Tibial nerve (tissue), 4 donors: Measurements from ENCODE around the gene FAM107B. TPM values are rescaled to one million over a fixed set of nuclear protein-coding genes. Genes with fewer than 3 reads are reported as not detected.

ENCODE experiments used
- DNase-seq, 2 donors: peaks; one replicate each; pipeline ENCODE4 v3.0.0-alpha.2; 2019; ENCODE audit warnings: low spot score in 2 of 2
- H3K27ac ChIP-seq, 4 donors: fragments of 200-600 bp; sonication (generic) in 3 of 4; one replicate each; pipeline ENCODE4 v1.5.1; 2017 to 2019; ENCODE audit warnings: mild to moderate bottlenecking in 1 of 4
- H3K27me3 ChIP-seq, 2 donors: fragments of 200-600 bp; sonication (generic) in 1 of 2; one replicate each; pipeline versions ENCODE4 v1.5.1 to v1.6.0; 2017 to 2019
- H3K36me3 ChIP-seq, 3 donors: fragments of 200-600 bp; sonication (generic); one replicate each; pipeline ENCODE4 v1.5.1; 2018 to 2019
- H3K4me1 ChIP-seq, 4 donors: fragments of 200-600 bp; sonication (generic) in 3 of 4; one replicate each; pipeline ENCODE4 v1.5.1; 2017 to 2019
- H3K4me3 ChIP-seq, 4 donors: fragments of 200-600 bp; sonication (generic) in 3 of 4; one replicate each; pipeline ENCODE4 v1.5.1; 2017 to 2019; ENCODE audit warnings: mild to moderate bottlenecking in 1 of 4, moderate library complexity in 1 of 4
- H3K9me3 ChIP-seq, 4 donors: fragments of 200-600 bp; sonication (generic) in 3 of 4; one replicate each; pipeline ENCODE4 v1.5.1; 2017 to 2019
- EP300 ChIP-seq, 2 donors: sonication (generic); formaldehyde crosslinking; IDR thresholded peaks; one replicate each; pipeline ENCODE4 v1.6.1; 2017; ENCODE audit warnings: antibody characterized with exemption in 2 of 2, mild to moderate bottlenecking in 1 of 2
- POLR2A ChIP-seq, 2 donors: fragments of 450-650 bp; IDR thresholded peaks; one replicate each; pipeline ENCODE4 v1.6.1; 2017; ENCODE audit warnings: antibody characterized with exemption in 2 of 2, mild to moderate bottlenecking in 2 of 2, moderate library complexity in 2 of 2
- WGBS, 2 donors: methylation state at CpG; one replicate each; pipeline ENCODE4 v1.1.5; 2018; 5-methylcytosine and 5-hydroxymethylcytosine counted together
- total RNA-seq, 4 donors: library from RNA; depleted of rRNA; stranded (reverse); fragments of >200 nt; gene quantifications; one replicate each; pipeline ENCODE4 v1.1.0, GENCODE V29; 2016
- TF ChIP-seq, protein P1 (sequence below), 5 experiments: fragments of 200-600 bp in 3 of 5; fragments of 450-650 bp in 2 of 5; sonication (generic) in 3 of 5; IDR thresholded peaks; one replicate each; pipeline ENCODE4 v1.5.1; 2016 to 2019; ENCODE audit warnings: antibody characterized with exemption in 5 of 5, mild to moderate bottlenecking in 3 of 5, moderate library complexity in 2 of 5

The FAM107B gene
- total RNA-seq, 4 donors from 2014 or later: 9.8 to 26.7 (median 16.9) TPM

DNA sequence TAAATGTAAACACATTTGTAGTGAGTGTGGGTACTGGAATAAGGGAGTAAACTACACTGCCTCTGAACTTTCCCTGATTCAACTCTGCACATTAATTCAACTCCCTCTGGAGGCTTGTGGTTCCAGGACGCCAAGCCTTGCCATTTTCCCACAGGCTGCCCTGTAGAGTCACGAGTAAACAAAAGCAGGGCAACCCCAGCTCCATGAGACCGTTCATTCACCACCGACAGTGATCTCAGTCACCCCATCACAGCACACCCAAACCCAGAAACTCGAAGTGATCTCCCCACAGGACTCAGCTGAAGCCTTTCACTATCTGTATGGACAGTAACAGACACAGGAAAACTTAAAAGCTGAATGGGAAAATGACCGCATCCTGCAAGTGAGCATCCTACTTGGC, 225.2 kb downstream of the FAM107B start:
- no peak for DNase-seq
- TF ChIP-seq EP300 (IDR thresholded peaks at IDR 0.05): peak in 1 of 2 donors; percentile 7
- TF ChIP-seq, protein P1, sequence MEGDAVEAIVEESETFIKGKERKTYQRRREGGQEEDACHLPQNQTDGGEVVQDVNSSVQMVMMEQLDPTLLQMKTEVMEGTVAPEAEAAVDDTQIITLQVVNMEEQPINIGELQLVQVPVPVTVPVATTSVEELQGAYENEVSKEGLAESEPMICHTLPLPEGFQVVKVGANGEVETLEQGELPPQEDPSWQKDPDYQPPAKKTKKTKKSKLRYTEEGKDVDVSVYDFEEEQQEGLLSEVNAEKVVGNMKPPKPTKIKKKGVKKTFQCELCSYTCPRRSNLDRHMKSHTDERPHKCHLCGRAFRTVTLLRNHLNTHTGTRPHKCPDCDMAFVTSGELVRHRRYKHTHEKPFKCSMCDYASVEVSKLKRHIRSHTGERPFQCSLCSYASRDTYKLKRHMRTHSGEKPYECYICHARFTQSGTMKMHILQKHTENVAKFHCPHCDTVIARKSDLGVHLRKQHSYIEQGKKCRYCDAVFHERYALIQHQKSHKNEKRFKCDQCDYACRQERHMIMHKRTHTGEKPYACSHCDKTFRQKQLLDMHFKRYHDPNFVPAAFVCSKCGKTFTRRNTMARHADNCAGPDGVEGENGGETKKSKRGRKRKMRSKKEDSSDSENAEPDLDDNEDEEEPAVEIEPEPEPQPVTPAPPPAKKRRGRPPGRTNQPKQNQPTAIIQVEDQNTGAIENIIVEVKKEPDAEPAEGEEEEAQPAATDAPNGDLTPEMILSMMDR (IDR thresholded peaks at IDR 0.05): no peak

DNA sequence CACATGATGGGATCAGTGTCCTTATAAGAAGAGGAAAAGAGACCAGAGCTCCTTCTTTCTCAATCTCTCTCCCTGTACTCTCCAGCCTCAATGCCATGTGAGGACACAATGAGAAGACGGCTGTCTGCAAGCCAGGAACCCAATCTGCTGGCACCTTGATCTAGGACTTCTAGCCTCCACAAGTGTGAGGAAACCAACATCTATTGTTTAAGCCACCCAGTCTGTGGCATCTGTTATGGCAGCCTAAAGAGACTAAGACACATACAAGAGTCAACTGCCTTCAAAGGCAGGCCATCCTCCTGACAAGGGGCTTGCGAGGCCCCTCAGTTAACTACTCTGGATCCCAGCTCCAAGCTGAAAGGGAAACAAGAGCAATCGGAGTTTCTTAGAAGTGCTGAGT, 225.7 kb downstream of the FAM107B start:
- DNase-seq: no peak
- 78 to 84% methylated on average over 3 of the region's 3 CpGs for WGBS, 2 donors
- TF ChIP-seq, protein P1 (IDR thresholded peaks at IDR 0.05): no peak
- TF ChIP-seq EP300 (IDR thresholded peaks at IDR 0.05) (no peak), POLR2A (IDR thresholded peaks at IDR 0.05) (no peak)

More for the DNA sequence above, 225.2 kb downstream of the FAM107B start:
- H3K9me3 ChIP-seq: no peaks in the 10 kb centered on the region
- peak overlapping the region in 2 of 4 donors; percentile 47 to 58 for H3K27ac ChIP-seq
- WGBS, 2 donors: 29 to 39% methylated on average over 6 of the region's 6 CpGs
- no peaks in the 10 kb centered on the region for H3K36me3 ChIP-seq
- H3K4me3 ChIP-seq: no peak overlapping the region
- H3K27me3 ChIP-seq: no peaks in the 10 kb centered on the region
- H3K4me1 ChIP-seq: peaks cover 0 to 26% (median 16%) of the 10 kb centered on the region in 4 donors

DNA sequence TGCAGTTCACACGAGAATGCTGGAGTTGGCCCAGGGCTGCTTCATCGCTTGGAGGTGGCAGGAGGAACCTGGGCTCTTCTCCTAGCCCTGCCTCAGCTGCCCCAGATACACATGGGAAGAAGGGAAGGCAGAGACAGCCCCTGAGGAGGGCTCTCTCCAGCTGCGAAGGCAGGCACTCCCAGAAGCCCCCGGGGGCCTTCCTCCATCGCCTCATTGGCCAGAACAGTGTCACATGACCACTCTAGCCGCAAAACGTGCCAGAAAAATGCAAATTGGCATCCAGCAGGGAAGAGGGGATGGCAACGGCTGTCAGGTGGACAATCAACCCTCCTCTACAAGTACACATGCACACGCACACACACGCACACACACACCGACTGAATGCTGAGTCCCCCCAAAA, 226.2 kb downstream of the FAM107B start:
- 79 to 89% methylated on average over 11 of the region's 11 CpGs for WGBS, 2 donors
- no peak overlapping the region for H3K27ac ChIP-seq
- H3K36me3 ChIP-seq: no peaks in the 10 kb centered on the region
- peaks cover 0 to 25% (median 11%) of the 10 kb centered on the region in 4 donors for H3K4me1 ChIP-seq
- H3K9me3 ChIP-seq: no peaks in the 10 kb centered on the region
- TF ChIP-seq EP300 (IDR thresholded peaks at IDR 0.05) (no peak), POLR2A (IDR thresholded peaks at IDR 0.05) (no peak)
- TF ChIP-seq, protein P1 (IDR thresholded peaks at IDR 0.05): no peak
- H3K27me3 ChIP-seq: no peaks in the 10 kb centered on the region
- H3K4me3 ChIP-seq: no peak overlapping the region
- DNase-seq: no peak

More for the DNA sequence above, 225.7 kb downstream of the FAM107B start:
- H3K4me3 ChIP-seq: no peak overlapping the region
- no peaks in the 10 kb centered on the region for H3K27me3 ChIP-seq
- no peaks in the 10 kb centered on the region for H3K9me3 ChIP-seq
- H3K36me3 ChIP-seq: no peaks in the 10 kb centered on the region
- H3K4me1 ChIP-seq: peaks cover 0 to 24% (median 13%) of the 10 kb centered on the region in 4 donors
- H3K27ac ChIP-seq: peak overlapping the region in 2 of 4 donors; percentile 47 to 58

DNA sequence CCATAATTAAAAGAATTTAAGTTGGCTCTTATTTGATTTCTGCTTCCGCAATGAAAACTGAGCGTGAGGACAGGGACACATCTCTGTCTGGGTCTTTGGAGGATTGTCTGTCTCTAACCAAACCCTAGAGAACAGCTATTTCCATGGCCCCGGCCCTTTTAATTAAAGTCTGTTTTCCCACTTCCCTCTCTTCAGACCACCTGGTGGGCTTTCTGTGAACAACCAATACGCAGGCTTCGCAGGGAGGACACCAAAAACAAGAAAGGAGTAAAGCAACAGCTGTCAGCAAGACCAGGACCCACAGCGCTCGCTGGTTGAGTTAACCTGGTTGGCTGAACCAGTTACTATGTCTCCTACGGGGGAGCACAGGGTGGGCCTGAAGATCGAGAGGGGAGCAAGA, 226.9 kb downstream of the FAM107B start:
- no peaks in the 10 kb centered on the region for H3K27me3 ChIP-seq
- peaks cover 0 to 30% (median 9%) of the 10 kb centered on the region in 4 donors for H3K4me1 ChIP-seq
- DNase-seq: no peak
- H3K4me3 ChIP-seq: no peak overlapping the region
- TF ChIP-seq, protein P1 (IDR thresholded peaks at IDR 0.05): no peak
- TF ChIP-seq EP300 (IDR thresholded peaks at IDR 0.05): no peak
- TF ChIP-seq POLR2A (IDR thresholded peaks at IDR 0.05): no peak
- no peak overlapping the region for H3K27ac ChIP-seq
- 89 to 95% methylated on average over 9 of the region's 9 CpGs for WGBS, 2 donors
- H3K9me3 ChIP-seq: no peaks in the 10 kb centered on the region
- no peaks in the 10 kb centered on the region for H3K36me3 ChIP-seq

DNA sequence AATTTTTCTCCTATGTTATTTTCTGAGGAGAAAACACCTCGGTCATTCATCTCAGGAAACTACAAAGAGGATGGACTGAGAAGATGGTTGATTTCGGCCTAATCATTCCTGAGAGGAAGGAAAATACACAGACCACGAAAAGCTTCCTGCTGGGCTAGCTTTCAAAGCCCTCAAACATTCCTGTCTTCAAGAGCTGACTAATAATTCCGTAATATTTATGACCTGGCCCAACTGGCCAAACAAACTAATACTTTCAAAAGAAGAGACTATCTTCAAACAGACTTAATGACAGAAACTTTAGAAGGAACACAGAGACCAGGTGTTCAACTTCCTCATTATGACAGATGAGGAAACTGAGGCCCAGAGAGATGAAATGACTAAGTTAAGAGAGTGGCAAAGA, 228.9 kb downstream of the FAM107B start:
- Histone ChIP-seq H3K27me3 (no peaks in the 10 kb centered on the region), H3K4me1 (peaks cover 0 to 32% (median 9%) of the 10 kb centered on the region in 4 donors), H3K36me3 (no peaks in the 10 kb centered on the region), H3K4me3 (no peak overlapping the region), H3K9me3 (no peaks in the 10 kb centered on the region), H3K27ac (no peak overlapping the region)
- no peak for TF ChIP-seq EP300 (IDR thresholded peaks at IDR 0.05)
- TF ChIP-seq POLR2A (IDR thresholded peaks at IDR 0.05): no peak
- DNase-seq: no peak
- 59 to 64% methylated on average over 4 of the region's 4 CpGs for WGBS, 2 donors

DNA sequence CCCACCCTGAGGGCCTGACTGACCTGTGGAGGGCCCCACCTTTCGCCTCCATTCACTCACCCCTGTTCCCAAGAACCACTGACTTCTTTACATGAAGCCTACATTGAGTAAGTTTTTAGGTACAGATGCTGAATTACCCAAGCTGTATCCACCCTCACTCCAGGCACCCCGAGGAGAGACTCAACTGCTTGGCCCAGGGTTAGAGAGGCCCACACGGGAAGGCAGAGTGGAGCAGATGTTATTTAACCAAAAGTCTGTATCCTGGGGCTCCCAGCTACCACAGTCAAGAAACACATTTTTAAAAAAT, 230.8 kb downstream of the FAM107B start:
- Histone ChIP-seq H3K9me3 (no peaks in the 10 kb centered on the region), H3K27ac (peak overlapping the region in 2 of 4 donors; percentile 6 to 38), H3K4me3 (no peak overlapping the region), H3K36me3 (no peaks in the 10 kb centered on the region), H3K27me3 (no peaks in the 10 kb centered on the region), H3K4me1 (peaks cover 0 to 21% (median 4%) of the 10 kb centered on the region in 4 donors)
- DNase-seq: no peak
- 76 to 83% methylated on average over 3 of the region's 3 CpGs for WGBS, 2 donors
- no peak for TF ChIP-seq POLR2A (IDR thresholded peaks at IDR 0.05)
- TF ChIP-seq, protein P1 (IDR thresholded peaks at IDR 0.05): no peak
- no peak for TF ChIP-seq EP300 (IDR thresholded peaks at IDR 0.05)
